GM12873 (cell line): ENCODE data around the gene TYMP.

Experiments
- TF ChIP-seq, protein P1 (sequence below): IDR thresholded peaks from 2 replicates; pipeline ENCODE4 v1.5.1; 2012; ENCODE audit warnings: low read depth, mild to moderate bottlenecking, moderate library complexity, low read length, control low read depth; ENCODE audit not compliant: insufficient read depth; ENCODE audit errors: missing control alignments

The TYMP gene

DNA sequence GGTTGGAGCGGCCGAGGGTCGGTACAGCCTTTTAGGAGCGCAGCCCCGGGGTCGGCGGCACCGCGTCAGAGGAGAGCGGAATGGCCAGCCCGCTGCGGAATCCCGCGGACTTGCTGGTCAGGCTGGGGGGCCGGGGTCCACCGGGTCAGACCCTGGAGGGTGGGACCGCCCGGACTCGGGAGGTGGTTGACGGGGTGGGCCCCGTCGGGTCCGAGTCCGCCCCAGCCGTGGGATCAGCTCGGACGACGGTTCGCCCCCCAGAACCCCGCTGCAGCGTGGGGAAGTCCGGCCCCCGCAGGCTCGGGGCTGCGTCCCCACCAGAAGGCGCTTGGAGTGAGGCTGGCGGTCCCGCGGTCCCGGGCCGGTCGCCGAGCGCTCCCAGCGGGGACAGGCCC, 48.8 kb downstream of the TYMP start:
- TF ChIP-seq, protein P1, sequence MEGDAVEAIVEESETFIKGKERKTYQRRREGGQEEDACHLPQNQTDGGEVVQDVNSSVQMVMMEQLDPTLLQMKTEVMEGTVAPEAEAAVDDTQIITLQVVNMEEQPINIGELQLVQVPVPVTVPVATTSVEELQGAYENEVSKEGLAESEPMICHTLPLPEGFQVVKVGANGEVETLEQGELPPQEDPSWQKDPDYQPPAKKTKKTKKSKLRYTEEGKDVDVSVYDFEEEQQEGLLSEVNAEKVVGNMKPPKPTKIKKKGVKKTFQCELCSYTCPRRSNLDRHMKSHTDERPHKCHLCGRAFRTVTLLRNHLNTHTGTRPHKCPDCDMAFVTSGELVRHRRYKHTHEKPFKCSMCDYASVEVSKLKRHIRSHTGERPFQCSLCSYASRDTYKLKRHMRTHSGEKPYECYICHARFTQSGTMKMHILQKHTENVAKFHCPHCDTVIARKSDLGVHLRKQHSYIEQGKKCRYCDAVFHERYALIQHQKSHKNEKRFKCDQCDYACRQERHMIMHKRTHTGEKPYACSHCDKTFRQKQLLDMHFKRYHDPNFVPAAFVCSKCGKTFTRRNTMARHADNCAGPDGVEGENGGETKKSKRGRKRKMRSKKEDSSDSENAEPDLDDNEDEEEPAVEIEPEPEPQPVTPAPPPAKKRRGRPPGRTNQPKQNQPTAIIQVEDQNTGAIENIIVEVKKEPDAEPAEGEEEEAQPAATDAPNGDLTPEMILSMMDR = no peak

DNA sequence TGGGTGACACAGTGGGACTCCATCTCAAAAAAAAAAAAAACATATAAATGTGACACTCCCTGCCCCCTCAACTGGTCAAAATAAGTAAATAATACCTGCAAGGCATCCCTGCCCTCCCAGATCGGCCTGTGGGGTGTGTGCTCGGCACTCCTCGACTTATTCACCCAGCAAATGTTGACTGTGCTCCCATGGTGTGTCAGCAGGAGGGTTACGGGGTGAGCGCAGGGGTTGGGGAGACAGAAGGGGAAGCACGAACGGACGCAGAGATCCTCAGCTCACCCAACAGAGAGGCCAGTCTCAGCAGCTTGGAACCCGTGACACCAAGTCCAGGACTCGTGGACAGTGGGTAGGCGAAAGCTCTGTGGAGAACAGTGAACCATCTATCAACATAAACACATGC, 50.1 kb downstream of the TYMP start:
- TF ChIP-seq, protein P1 = no peak

DNA sequence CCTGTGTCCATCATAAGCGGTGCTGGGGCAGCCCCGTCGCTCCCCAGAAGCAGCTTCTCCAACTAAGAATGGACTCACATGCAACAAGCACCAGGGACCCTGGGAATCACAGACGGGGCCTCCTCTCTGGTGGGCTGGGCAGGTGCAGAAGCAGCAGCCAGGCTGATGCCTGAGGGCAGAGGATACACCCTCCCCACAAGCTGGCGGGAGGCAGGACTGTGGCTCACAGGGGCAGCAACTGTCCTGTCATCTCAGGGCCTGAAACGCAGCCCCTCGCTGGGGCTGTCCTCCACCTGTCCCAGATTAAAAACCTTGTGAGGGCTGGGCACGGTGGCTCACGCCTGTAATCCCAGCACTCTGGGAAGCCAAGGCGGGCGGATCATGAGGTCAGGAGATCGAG, 51.9 kb downstream of the TYMP start:
- TF ChIP-seq, protein P1 = no peak

DNA sequence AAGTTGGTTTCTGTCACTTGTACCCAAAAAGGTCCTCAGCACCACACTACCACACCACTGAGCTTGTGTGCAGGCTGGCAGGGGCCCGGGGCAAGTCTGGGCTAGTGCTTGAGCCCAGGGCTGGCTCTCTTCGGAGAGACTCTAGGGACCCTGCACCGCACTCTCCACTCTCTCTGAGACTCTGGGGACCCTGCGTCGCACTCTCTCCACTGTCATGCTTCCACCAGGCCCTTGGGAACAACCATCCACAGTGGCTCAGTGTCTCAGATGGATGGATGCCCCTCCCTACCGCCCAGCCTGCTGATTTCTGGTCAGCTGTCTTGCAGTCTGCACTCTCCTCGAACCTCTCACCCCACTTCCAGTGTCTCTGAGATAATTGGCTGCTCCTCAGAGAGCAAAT, 52.9 kb downstream of the TYMP start:
- TF ChIP-seq, protein P1 = no peak
